GM10266 (cell line): ENCODE results near the gene ID2.

Source experiments
- DNase-seq: peaks from one replicate; pipeline ENCODE4 v3.0.0; 2012; ENCODE audit errors: extremely low spot score
- CTCF ChIP-seq: IDR thresholded peaks from 2 replicates; pipeline ENCODE4 v1.5.1; 2012; ENCODE audit warnings: mild to moderate bottlenecking, low read depth; ENCODE audit not compliant: control insufficient read depth, insufficient read depth; ENCODE audit errors: missing control alignments

The ID2 gene

GRCh38 chr2:8680822-8681760 lies 765 bp upstream of the ID2 start:
- DNase-seq = peak; percentile 64
- TF ChIP-seq CTCF = no peak

- TF ChIP-seq CTCF = no peak
- DNase-seq = peak; percentile 33
These were observed 1.1 kb downstream of the ID2 start for GRCh38 chr2:8682719-8683667.

- DNase-seq = peak; percentile 54
- TF ChIP-seq CTCF = no peak
These were observed 2.7 kb downstream of the ID2 start for GRCh38 chr2:8684540-8684877.

GRCh38 chr2:8684878-8685696 lies 3.2 kb downstream of the ID2 start:
- peak; percentile 57 for DNase-seq
- TF ChIP-seq CTCF = no peak

GRCh38 chr2:8685697-8686358 lies 4.0 kb downstream of the ID2 start:
- TF ChIP-seq CTCF = peak; percentile 97
- DNase-seq = peak; percentile 87

- no peak for TF ChIP-seq CTCF
These were observed 10.1 kb downstream of the ID2 start for GRCh38 chr2:8691859-8692437.

More at GRCh38 chr2:8691859-8692437, 10.1 kb downstream of the ID2 start:
- DNase-seq = no peak
